ENCODE data around the gene ANKS1B.

- TF ChIP-seq REST (IDR thresholded peaks at IDR 0.05; ENCODE audit: low read depth) (no peak), EP300 (IDR thresholded peaks at IDR 0.05; ENCODE audit: borderline replicate concordance) (no peak), FOXM1 (IDR thresholded peaks at IDR 0.05; ENCODE audit: borderline replicate concordance, low read depth) (no peak), CREB1 (IDR thresholded peaks at IDR 0.05; ENCODE audit: low read depth) (no peak), MAX (IDR thresholded peaks at IDR 0.05) (no peak), EGR1 (IDR thresholded peaks at IDR 0.05) (no peak)
These were observed 1230.6 kb downstream of the ANKS1B start for GRCh38 chr12:98754095-98754494.
